OCI-LY3 (cell line): ENCODE data around the gene FAM228B.
"Not testable (repeated sequence)": the region's sequence is repeated elsewhere in the genome, so short reads cannot be mapped to it uniquely, and the experiment has no call there.

ENCODE experiments used
- H2AFZ ChIP-seq: fragments of 200-600, 300-600 bp; shearing (Covaris generic); 2 replicates; pipeline ENCODE4 v1.6.0; 2014; ENCODE audit warnings: antibody characterized with exemption, low read depth, low read length
- H3K27ac ChIP-seq: fragments of 200-600, 300-600 bp; sonication (generic); 2 replicates; pipeline ENCODE4 v1.5.1; 2014; ENCODE audit warnings: mild to moderate bottlenecking, low read length, moderate library complexity, mixed read lengths
- H3K27me3 ChIP-seq: fragments of 200-600, 300-600 bp; sonication (generic); 2 replicates; pipeline ENCODE4 v1.6.1; 2014; ENCODE audit warnings: low read depth, low read length, mixed read lengths
- H3K36me3 ChIP-seq: fragments of 200-600, 300-600 bp; sonication (generic); replicated peaks from 2 replicates; pipeline ENCODE3; 2014; ENCODE audit warnings: low read depth, low read length, mixed read lengths
- H3K4me1 ChIP-seq: fragments of 300-600, 200-600 bp; sonication (generic); 2 replicates; pipeline ENCODE4 v1.6.1; 2014; ENCODE audit warnings: low read length, mixed read lengths
- H3K4me2 ChIP-seq: fragments of 200-600, 300-600 bp; sonication (generic); 2 replicates; pipeline ENCODE4 v1.6.1; 2014; ENCODE audit warnings: low read length, mixed read lengths
- H3K4me3 ChIP-seq: fragments of 300-600, 200-600 bp; sonication (generic); 2 replicates; pipeline ENCODE4 v1.5.1; 2014; ENCODE audit warnings: antibody characterized with exemption, mild to moderate bottlenecking, low read length, moderate library complexity
- H3K79me2 ChIP-seq: fragments of 300-600, 200-600 bp; shearing (Covaris generic); 2 replicates; pipeline ENCODE4 v1.6.1; 2014; ENCODE audit warnings: mild to moderate bottlenecking, low read length, mixed read lengths
- H3K9ac ChIP-seq: fragments of 300-600, 200-600 bp; shearing (Covaris generic); 2 replicates; pipeline ENCODE4 v1.6.0; 2014; ENCODE audit warnings: mild to moderate bottlenecking, low read length, moderate library complexity
- H3K9me3 ChIP-seq: fragments of 200-600, 300-600 bp; shearing (Covaris generic); 2 replicates; pipeline ENCODE4 v1.6.1; 2014; ENCODE audit warnings: low read length, mixed read lengths; ENCODE audit not compliant: insufficient read depth
- H4K20me1 ChIP-seq: fragments of 200-600, 300-600 bp; sonication (generic); 2 replicates; pipeline ENCODE4 v1.6.1; 2016; ENCODE audit warnings: low read length, mixed read lengths; ENCODE audit not compliant: insufficient read depth
- EZH2phosphoT487 ChIP-seq: fragments of 200-600 bp; shearing (Covaris generic); IDR thresholded peaks from 2 replicates; pipeline ENCODE4 v1.6.1; 2018; ENCODE audit warnings: antibody characterized with exemption, mixed run types, low read depth
- TF ChIP-seq, protein P1 (sequence below): fragments of 200-600, 300-600 bp; sonication (generic); IDR thresholded peaks from 2 replicates; pipeline ENCODE4 v1.5.1; 2014; ENCODE audit warnings: antibody characterized with exemption, low read length, low read depth

FAM228B gene

DNA sequence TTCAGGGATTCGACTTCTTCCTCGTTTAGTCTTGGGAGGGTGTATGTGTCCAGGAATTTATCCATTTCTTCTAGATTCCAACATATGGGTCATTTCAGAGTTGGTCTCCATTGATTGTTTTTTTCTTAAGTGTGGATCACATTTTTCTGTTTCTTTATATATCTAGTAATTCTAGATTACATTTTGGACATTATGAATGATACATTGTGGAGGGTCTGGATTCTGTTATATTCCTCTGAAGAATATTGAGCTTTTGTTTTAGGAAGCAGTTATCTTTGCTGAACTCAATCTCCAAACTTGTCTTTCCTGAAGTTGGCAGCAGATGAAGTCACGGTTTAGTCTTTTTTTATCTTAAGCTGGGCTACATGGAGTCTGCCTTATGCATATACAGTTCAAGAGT is 9.3 kb downstream of the FAM228B start:
- Histone ChIP-seq H3K9me3 (peaks cover 14% of the 10 kb centered on the region; the same call in 1 of the 2 replicates), H3K4me1 (no peaks in the 10 kb centered on the region), H3K4me3 (no peak overlapping the region), H3K4me2 (no peak overlapping the region), H3K36me3 (peaks cover 9% of the 10 kb centered on the region), H2AFZ (no peak overlapping the region), H4K20me1 (no peaks in the 10 kb centered on the region), H3K9ac (no peak overlapping the region), H3K79me2 (no peaks in the 10 kb centered on the region), H3K27ac (no peak overlapping the region), H3K27me3 (no peaks in the 10 kb centered on the region)
- TF ChIP-seq, protein P1, sequence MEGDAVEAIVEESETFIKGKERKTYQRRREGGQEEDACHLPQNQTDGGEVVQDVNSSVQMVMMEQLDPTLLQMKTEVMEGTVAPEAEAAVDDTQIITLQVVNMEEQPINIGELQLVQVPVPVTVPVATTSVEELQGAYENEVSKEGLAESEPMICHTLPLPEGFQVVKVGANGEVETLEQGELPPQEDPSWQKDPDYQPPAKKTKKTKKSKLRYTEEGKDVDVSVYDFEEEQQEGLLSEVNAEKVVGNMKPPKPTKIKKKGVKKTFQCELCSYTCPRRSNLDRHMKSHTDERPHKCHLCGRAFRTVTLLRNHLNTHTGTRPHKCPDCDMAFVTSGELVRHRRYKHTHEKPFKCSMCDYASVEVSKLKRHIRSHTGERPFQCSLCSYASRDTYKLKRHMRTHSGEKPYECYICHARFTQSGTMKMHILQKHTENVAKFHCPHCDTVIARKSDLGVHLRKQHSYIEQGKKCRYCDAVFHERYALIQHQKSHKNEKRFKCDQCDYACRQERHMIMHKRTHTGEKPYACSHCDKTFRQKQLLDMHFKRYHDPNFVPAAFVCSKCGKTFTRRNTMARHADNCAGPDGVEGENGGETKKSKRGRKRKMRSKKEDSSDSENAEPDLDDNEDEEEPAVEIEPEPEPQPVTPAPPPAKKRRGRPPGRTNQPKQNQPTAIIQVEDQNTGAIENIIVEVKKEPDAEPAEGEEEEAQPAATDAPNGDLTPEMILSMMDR: no peak
- TF ChIP-seq EZH2phosphoT487: no peak

DNA sequence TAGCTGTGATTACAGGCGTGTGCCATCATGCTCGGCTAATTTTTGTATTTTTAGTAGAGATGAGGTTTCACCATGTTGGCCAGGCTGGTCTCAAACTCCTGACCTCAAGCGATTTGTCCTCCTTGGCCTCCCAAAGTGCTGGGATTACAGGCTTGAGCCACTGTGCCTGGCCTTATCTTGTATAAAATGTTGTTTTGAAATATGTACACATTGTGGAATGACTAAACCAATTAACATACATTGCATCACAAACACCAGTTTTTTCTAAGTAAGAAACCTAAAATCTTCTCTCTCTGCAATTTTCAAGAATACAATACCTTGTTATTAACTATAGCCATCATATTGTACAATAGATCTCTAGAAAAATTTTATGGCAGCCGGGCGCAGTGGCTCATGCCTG is 17.0 kb downstream of the FAM228B start:
- not testable (repeated sequence) for H3K4me2 ChIP-seq, H3K27ac ChIP-seq, H3K9me3 ChIP-seq, H3K36me3 ChIP-seq, H3K9ac ChIP-seq, H3K4me1 ChIP-seq, H3K79me2 ChIP-seq, H3K27me3 ChIP-seq, H4K20me1 ChIP-seq, H2AFZ ChIP-seq, H3K4me3 ChIP-seq

DNA sequence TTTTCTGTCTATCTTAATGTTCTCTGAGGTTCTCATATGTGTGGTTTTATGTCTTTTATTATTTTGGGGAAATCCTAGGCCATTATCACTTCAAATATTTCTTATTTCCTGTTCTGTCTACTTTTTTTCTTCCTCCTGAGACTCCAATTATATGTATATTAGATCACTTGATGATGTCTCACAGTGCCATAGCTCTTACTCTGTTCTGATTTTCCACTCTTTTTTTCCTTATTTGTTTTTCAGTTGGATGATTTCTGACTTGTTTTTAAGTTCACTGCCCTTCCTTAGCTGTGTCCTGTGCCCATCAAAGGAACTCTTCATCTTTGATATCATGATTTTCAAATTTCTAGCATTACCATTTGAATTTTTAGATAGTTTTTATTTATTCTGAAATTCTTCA is 24.1 kb downstream of the FAM228B start:
- no peak overlapping the region for H3K27ac ChIP-seq
- H3K9me3 ChIP-seq: peaks cover 11% of the 10 kb centered on the region; the same call in 1 of the 2 replicates
- H3K4me1 ChIP-seq: no peaks in the 10 kb centered on the region
- TF ChIP-seq, protein P1: no peak
- no peak for TF ChIP-seq EZH2phosphoT487
- H3K27me3 ChIP-seq: no peaks in the 10 kb centered on the region
- H3K9ac ChIP-seq: no peak overlapping the region
- H3K4me2 ChIP-seq: no peak overlapping the region
- H2AFZ ChIP-seq: no peak overlapping the region
- peaks cover 8% of the 10 kb centered on the region for H3K36me3 ChIP-seq
- H3K4me3 ChIP-seq: no peak overlapping the region
- no peaks in the 10 kb centered on the region for H4K20me1 ChIP-seq
- no peaks in the 10 kb centered on the region for H3K79me2 ChIP-seq

DNA sequence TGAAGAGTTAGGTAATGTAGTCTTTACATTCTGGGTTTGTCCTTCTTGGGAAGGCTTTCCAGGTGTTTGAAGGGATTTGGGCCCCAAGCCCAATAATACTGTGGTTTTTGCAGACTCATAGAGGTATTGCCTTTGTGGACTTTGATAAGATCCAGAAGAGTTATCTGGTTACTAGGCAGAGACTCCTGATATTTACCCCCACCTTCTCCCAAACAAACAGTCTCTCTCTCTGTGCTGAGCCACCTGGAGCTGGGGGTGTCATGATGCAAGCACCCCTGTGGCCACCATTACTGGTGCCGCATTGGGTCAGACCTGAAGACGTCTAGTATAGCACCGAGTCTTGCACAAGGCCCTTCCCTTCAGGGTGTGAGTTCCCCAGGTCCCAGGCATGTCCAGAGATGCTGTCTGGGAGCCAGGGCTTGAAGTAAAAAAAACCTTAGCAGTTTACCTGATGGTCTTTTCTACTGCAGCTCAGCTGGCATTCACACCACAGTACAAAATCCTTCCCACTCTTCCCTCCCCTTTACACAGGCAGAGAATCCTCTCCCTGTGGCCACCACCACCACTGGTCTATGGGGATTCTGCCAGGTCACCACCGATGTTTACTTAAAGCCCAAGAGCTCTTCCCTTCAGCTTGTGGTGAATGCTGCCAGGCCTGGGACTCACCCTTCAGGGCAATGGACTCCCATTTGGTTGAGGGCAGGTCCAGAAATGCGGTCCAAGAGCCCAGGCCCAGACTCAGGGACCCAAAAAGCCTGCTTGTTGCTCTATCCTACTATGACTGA is 29.3 kb downstream of the FAM228B start:
- Histone ChIP-seq H3K9ac (no peak overlapping the region), H3K4me3 (no peak overlapping the region), H4K20me1 (no peaks in the 10 kb centered on the region), H3K27me3 (no peaks in the 10 kb centered on the region), H3K27ac (no peak overlapping the region), H3K36me3 (peaks cover 5% of the 10 kb centered on the region), H3K4me2 (no peak overlapping the region), H3K79me2 (no peaks in the 10 kb centered on the region), H2AFZ (no peak overlapping the region), H3K9me3 (peaks cover 4% of the 10 kb centered on the region; the same call in 1 of the 2 replicates), H3K4me1 (no peaks in the 10 kb centered on the region)
- TF ChIP-seq, protein P1: no peak
- no peak for TF ChIP-seq EZH2phosphoT487
